Glutamatergic neuron (in vitro differentiated cells): ENCODE results near the gene PDCD1. TPM values are rescaled to one million over a fixed set of nuclear protein-coding genes. Genes with fewer than 3 reads are reported as not detected.
"Not testable (repeated sequence)": the region's sequence is repeated elsewhere in the genome, so short reads cannot be mapped to it uniquely, and the experiment has no call there.

Source experiments
- DNase-seq: peaks from one replicate; pipeline ENCODE4 v3.0.0; 2022
- H3K27ac Mint-ChIP-seq: one replicate; pipeline ENCODE4 v1.8.0; 2020; ENCODE audit warnings: mild to moderate bottlenecking, mixed read lengths, inconsistent platforms; ENCODE audit not compliant: unreplicated experiment
- H3K27me3 Mint-ChIP-seq: one replicate; pipeline ENCODE4 v1.8.0; 2020; ENCODE audit warnings: mild to moderate bottlenecking, moderate library complexity, mixed read lengths, inconsistent platforms; ENCODE audit not compliant: unreplicated experiment
- H3K36me3 Mint-ChIP-seq: one replicate; pipeline ENCODE4 v1.8.0; 2020; ENCODE audit warnings: mild to moderate bottlenecking, mixed read lengths, inconsistent platforms; ENCODE audit not compliant: unreplicated experiment
- H3K4me1 Mint-ChIP-seq: one replicate; pipeline ENCODE4 v1.8.0; 2020; ENCODE audit warnings: mild to moderate bottlenecking, low read depth, mixed read lengths, inconsistent platforms; ENCODE audit not compliant: unreplicated experiment
- H3K4me3 Mint-ChIP-seq: one replicate; pipeline ENCODE4 v1.8.0; 2020; ENCODE audit warnings: mild to moderate bottlenecking, mixed read lengths, inconsistent platforms; ENCODE audit not compliant: unreplicated experiment
- H3K9me3 Mint-ChIP-seq: one replicate; pipeline ENCODE4 v1.8.0; 2020; ENCODE audit warnings: mild to moderate bottlenecking, moderate library complexity, mixed read lengths, inconsistent platforms; ENCODE audit not compliant: unreplicated experiment
- CTCF ChIP-seq: fragments of 200-600 bp; sonication (generic); IDR thresholded peaks from one replicate; pipeline ENCODE4 v1.5.0; 2021; ENCODE audit not compliant: partially characterized antibody, unreplicated experiment
- total RNA-seq: library from RNA; stranded (reverse); fragmentation: NEBNext Ultra II Directional; extraction: Animal tissue kit (Norgen Biotek cat#: 25700); gene quantifications from one replicate; pipeline ENCODE4 v1.2.1, GENCODE V29; 2021; ENCODE audit not compliant: unreplicated experiment

Gene PDCD1
- total RNA-seq, 1 donor from 2014 or later, result not detected

- DNase-seq, result no peak
- TF ChIP-seq CTCF, result no peak
- peaks cover 7% of the 10 kb centered on the region for H3K9me3 Mint-ChIP-seq
- H3K4me1 Mint-ChIP-seq, result peaks cover 3% of the 10 kb centered on the region
- no peak overlapping the region for H3K27ac Mint-ChIP-seq
- no peaks in the 10 kb centered on the region for H3K36me3 Mint-ChIP-seq
- H3K27me3 Mint-ChIP-seq, result peaks cover 5% of the 10 kb centered on the region
- no peak overlapping the region for H3K4me3 Mint-ChIP-seq
Observed at GRCh38 chr2:241876528-241877196, 18.0 kb upstream of the PDCD1 start.

- DNase-seq, result peak; percentile 68
- not testable (repeated sequence) for H3K27ac Mint-ChIP-seq, H3K4me3 Mint-ChIP-seq, H3K4me1 Mint-ChIP-seq, H3K36me3 Mint-ChIP-seq, H3K27me3 Mint-ChIP-seq, H3K9me3 Mint-ChIP-seq
- peak; percentile 46 for TF ChIP-seq CTCF
Observed at GRCh38 chr2:241875754-241876527, 17.2 kb upstream of the PDCD1 start.

GRCh38 chr2:241874277-241874925 lies 15.7 kb upstream of the PDCD1 start:
- Mint-ChIP-seq H3K27me3 (peaks cover 2% of the 10 kb centered on the region), H3K36me3 (no peaks in the 10 kb centered on the region)

GRCh38 chr2:241873803-241874110 lies 15.1 kb upstream of the PDCD1 start:
- Mint-ChIP-seq H3K27ac (no peak overlapping the region), H3K4me1 (no peaks in the 10 kb centered on the region), H3K27me3 (no peaks in the 10 kb centered on the region), H3K36me3 (no peaks in the 10 kb centered on the region), H3K9me3 (peaks cover 4% of the 10 kb centered on the region), H3K4me3 (no peak overlapping the region)
- TF ChIP-seq CTCF, result no peak
- DNase-seq, result no peak

More at GRCh38 chr2:241874277-241874925, 15.7 kb upstream of the PDCD1 start:
- Mint-ChIP-seq H3K4me1 (no peaks in the 10 kb centered on the region), H3K27ac (no peak overlapping the region), H3K9me3 (peaks cover 6% of the 10 kb centered on the region), H3K4me3 (no peak overlapping the region)
- no peak for DNase-seq
- TF ChIP-seq CTCF, result no peak
